ENCODE results near the gene DCX.

Gene DCX

GRCh38 chrX:111411983-111412382, at the start of gene DCX:
TSS of gene DCX (minus strand) at chrX:111412192. CDS start at chrX:111410398, 1,794 bp downstream.
- TF ChIP-seq CTCF (IDR thresholded peaks at IDR 0.05; ENCODE audit: low read depth, low read length, missing control alignments), result no peak
- no peak for DNase-seq (ENCODE audit: low read depth)
- no peak within 1 kb of the TSS for H3K4me3 ChIP-seq (ENCODE audit: low read depth, low read length)

- TF ChIP-seq CTCF (IDR thresholded peaks at IDR 0.05; ENCODE audit: low read depth, low read length, missing control alignments), result no peak
- no peak for DNase-seq (ENCODE audit: low read depth)
- H3K4me3 ChIP-seq (ENCODE audit: low read depth, low read length), result no peak overlapping the region
These were observed 48.6 kb upstream of the DCX start for GRCh38 chrX:111460607-111461006.

GRCh38 chrX:111447298-111447697, 35.3 kb upstream of the DCX start:
- no peak overlapping the region for H3K4me3 ChIP-seq (ENCODE audit: low read depth, low read length)
- no peak for DNase-seq (ENCODE audit: low read depth)
- TF ChIP-seq CTCF (IDR thresholded peaks at IDR 0.05; ENCODE audit: low read depth, low read length, missing control alignments), result peak; percentile 46

- no peak overlapping the region for H3K4me3 ChIP-seq (ENCODE audit: low read depth, low read length)
- no peak for DNase-seq (ENCODE audit: low read depth)
- peak; percentile 29 for TF ChIP-seq CTCF (IDR thresholded peaks at IDR 0.05; ENCODE audit: low read depth, low read length, missing control alignments)
These were observed 33.5 kb upstream of the DCX start for GRCh38 chrX:111445485-111445884.

GRCh38 chrX:111444881-111445280, 32.9 kb upstream of the DCX start:
- no peak for DNase-seq (ENCODE audit: low read depth)
- no peak for TF ChIP-seq CTCF (IDR thresholded peaks at IDR 0.05; ENCODE audit: low read depth, low read length, missing control alignments)
- H3K4me3 ChIP-seq (ENCODE audit: low read depth, low read length), result no peak overlapping the region

GRCh38 chrX:111443946-111444345, 32.0 kb upstream of the DCX start:
- no peak overlapping the region for H3K4me3 ChIP-seq (ENCODE audit: low read depth, low read length)
- no peak for DNase-seq (ENCODE audit: low read depth)
- no peak for TF ChIP-seq CTCF (IDR thresholded peaks at IDR 0.05; ENCODE audit: low read depth, low read length, missing control alignments)

- DNase-seq (ENCODE audit: low read depth), result no peak
- H3K4me3 ChIP-seq (ENCODE audit: low read depth, low read length), result no peak overlapping the region
- no peak for TF ChIP-seq CTCF (IDR thresholded peaks at IDR 0.05; ENCODE audit: low read depth, low read length, missing control alignments)
These were observed 30.8 kb upstream of the DCX start for GRCh38 chrX:111442791-111443190.

Measured in GM12864 (cell line).